GM19397 (cell line): Measurements from ENCODE around the gene HDGF.

Source experiments
- ATAC-seq: cut with Tn5 transposase; IDR thresholded peaks from one replicate; pipeline ENCODE4 v1.9.1; 2021; ENCODE audit warnings: mild to moderate bottlenecking, moderate library complexity; ENCODE audit not compliant: unreplicated experiment

Gene HDGF

DNA sequence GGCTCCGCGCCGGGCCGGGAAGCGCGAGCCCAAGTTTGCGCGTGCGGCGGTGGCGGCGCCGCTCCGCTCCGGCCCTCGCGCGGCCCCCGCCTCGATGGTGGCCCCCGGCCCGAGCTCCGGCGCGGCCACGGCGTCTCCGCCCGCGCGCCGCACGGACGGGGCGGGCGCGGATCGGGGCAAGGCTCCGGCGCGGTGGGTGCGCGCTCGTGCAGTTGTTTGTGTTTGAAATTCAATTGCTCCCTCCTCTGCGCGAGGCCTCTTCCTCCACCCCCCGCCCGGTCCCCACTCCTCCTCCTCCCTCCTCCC lies at the start of gene HDGF:
TSS of gene HDGF (minus strand) at position 225 of the 306 bp plus-strand sequence. CDS start 246 bp downstream, outside the sequence.
- ATAC-seq, result no peak

DNA sequence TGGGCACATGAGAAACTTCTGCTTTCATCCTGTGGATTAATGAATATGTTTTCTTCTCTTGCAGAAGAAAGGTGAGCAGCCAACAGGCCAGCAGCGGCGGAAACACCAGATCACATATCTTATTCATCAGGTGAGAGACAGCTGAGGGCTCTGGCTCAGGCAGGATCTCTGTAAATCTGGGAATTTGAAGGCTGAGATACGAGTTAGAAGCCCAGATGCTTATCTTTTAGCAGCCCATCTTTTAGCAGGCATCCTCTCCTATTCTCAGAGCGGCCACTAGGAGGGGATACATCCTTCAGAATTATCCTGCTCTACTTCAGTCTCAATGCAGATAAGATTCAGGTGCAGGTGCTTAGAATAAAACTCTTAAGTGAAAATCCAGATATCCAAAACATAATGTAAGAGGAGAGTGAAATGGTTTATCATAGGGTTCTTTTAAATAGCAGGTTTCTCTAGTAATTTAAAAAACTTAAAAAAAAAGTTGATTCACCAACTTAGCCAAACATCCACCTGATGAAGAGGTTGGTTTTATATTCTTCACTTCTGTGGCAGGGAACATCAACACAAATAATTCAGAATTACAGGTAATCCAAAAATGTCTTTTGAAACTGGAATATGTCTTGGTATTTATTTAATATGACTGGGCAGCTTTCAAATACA lies 45.9 kb upstream of the HDGF start:
- ATAC-seq, result no peak

DNA sequence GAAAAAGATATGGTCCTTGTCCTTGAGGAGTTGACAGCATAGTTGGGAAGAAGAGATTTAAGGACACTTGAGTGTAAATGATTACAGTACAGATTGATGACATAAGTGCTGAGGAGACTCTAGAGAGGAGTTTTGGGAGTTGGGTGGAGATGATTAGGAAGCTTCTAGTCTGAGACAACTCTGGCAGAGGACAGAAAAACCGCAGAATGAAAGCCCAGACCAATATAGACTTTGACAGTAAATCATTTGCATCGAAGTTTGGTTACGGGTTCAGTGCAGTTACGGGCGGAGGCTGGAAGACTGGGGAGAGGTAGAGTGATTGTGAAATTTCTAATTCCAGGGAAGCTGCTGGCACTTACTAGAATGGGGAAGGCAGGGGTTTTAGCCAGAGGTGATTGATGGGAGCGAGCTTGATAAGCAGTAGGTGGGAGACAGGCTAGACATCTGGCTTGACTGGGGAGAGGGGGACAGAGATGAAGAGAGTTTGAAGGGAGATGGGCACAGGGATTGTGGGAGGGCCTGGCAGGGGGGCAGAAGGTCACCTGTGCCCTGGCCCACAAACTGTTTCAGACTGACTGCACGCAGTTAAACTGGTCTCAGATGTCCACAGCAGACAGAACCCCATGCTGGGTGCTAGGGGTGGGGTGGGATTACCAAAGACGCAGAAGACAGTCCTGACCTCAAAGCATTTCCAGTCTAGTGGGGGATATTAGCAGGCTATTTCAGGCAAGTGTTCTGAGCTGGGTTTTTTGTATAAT lies 45.0 kb upstream of the HDGF start:
- no peak for ATAC-seq

DNA sequence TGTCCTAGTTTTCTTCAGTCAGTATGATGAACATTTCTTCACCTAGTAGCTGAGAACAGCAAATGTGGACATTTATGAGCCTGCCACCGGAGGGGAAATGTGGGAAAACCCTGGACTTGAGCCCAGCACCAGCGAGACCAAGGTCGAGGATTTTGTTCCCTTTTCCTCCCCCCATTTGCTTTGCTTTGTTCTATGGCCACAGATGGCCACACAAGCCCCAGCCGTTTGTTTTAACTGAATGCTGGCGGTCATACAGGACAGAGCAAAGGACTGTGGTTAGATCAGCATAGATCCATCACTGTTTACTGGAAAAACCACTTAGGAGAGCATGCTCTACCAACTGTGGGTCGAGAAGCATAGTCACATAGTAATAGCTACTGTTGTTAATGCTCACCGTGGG lies 44.3 kb upstream of the HDGF start:
- ATAC-seq, result no peak

DNA sequence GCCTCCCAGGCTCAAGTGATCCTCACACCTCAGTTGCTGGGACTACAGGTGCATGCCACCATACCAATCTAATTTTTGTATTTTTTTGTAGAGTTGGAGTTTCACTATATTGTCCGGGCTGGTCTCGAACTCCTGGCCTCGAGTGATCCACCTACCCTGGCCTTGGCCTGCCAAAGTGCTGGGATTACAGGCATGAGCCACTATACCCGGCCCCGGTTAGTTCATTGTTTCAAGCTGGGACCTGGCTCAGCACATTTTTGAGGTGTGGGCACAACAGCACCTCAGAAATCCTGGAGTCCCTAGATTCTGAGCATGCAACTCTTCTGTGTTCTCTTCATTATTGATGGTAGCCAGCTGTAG lies 43.9 kb upstream of the HDGF start:
- ATAC-seq, result no peak

DNA sequence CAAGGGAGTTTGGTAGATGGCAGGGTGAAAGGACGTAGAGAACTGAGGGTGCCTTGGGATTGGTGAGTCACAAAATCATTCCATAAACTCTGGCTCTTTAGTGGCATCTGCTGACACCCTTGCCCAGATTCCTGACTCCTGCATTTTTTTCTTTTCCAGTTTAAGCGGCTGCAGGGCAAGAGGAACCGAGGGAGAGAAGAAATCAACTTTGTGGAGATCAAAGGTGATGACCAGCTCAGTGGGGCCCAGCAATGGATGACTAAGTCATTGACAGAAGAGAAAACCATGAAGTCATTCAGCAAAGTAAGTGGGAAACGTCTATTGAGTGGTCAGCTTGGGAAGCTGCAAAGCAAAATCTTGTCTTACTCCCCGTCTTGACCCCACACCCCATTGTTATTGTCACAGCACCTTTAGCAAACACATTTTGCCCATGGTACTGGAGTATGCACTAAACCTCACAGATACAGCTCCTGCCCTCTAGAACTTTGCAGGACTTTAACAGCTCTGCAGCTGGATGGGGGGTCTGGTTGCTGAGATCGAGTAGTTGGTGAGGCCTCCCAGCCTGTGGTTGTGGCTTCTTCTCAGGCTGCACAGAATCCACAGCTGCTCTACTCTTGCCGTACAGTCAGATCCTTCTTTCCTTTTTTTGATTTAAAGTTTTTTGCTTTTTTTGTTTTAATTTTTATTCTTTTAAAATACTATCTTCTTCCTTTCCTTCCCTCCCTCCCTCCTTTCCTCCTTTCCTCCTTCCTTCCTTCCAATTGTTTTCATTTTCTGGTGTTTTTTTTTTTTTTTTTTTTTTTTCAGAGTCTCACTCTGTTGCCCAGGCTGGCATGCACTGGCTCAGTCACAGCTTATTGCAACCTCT lies 43.3 kb upstream of the HDGF start:
- no peak for ATAC-seq

DNA sequence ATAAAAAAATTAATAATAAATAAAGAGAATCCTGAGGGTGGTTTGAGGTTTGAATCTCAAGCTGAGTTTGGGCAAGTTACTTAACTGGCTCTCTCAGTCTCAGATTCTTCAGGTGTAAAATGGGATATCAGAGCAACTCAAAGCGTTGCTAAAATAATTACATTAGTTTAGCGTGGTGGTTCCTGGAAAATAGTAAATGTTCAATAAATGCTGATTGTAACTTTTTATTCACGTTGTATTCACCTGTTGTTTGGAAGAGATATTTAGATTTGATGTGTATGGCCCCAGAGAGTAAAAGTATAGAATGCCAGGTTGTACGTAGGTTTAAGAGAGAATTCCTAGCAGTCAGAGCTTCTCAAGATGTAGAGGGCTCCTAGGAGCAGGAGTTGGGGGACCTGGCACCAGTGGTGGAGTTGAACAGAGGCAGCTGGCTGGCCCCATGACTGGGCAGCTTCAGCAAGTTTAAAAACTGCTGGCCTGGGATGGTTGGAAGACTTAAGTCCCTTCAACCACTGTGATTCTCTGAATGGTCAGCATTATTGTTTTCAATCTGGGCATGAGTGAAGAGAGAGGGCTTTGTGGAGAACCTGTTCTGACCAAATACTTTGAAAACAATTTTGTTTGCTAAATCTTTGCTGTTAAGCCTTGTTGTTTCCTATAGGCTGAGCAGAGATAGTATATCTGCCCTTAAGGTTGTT lies 38.3 kb upstream of the HDGF start:
- no peak for ATAC-seq

DNA sequence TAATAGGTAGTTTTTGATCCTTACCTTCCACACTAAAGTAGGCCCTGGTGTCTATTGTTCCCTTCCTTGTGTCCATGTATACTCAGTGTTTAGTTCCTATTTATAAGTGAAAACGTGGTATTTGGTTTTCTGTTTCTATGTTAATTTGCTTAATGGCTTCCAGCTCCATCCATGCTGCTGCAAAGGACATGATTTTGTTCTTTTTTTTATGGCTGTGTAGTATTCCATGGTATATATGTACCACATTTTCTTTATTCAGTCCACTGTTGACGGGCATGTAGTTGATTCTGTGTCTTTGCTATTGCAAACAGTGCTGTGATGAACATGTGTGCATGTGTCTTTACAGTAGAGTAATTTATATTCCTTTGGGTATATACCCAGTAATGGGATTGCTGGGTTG lies 36.7 kb upstream of the HDGF start:
- ATAC-seq, result no peak

DNA sequence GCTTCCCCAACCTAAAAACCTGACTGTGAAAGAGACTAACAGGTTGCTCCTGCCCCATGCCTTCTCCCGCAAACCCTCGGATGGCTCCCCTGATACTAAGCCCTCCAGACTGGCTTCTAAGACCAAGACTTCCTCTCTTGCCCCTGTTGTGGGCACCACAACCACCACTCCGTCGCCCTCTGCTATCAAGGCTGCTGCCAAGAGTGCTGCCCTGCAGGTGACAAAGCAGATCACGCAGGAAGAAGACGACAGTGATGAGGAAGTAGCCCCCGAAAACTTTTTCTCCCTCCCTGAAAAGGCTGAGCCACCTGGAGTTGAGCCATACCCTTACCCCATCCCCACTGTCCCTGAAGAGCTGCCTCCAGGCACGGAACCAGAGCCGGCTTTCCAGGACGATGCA lies 35.2 kb upstream of the HDGF start:
- no peak for ATAC-seq

DNA sequence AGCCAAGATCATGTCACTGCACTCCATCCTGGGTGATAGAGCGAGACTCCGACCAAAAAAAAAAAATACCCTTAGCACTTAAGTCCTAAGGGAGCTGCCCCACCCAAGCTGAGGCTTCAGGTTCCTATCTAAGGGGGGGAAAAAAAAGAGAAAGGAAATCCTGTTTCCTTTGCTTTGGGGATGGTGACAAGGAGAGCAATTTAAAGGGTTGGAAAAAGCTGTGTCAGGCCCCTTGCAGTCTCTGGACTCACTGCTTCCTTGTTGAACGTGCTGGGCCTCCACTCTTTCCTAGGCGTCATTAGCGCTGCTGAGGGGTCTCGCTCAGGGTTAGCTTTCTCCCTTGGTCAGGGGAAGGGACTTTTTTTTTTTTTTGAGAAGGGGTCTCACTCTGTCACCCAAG lies 34.0 kb upstream of the HDGF start:
- no peak for ATAC-seq

DNA sequence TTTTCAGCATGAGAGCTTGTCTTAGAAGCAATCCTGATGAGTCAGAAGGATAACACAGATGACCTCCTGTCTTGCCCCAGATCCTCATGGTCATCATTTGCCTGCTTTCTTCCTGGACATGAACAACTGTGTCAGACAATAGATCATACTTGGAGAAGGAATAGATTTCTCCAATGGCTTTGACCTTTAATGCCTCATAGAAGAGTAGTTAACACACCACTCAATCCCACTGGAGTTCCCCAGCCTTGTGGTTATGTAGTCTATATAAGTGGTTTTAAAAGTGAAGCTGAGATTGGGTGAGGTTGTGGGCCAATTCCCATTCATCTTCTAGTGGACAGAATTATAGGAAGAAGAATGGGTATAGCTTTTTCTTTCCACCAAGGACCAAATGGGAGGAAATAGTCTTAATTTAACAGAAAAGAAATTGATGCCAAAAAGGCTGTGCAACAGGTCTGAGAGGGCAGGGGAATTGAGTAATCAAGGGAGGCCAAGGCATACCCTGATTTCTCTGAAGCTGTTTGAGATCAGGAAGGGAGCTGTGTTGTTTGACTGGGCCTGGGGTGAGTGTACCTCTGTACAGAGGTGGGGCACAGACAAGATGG lies 30.2 kb upstream of the HDGF start:
- ATAC-seq, result no peak

DNA sequence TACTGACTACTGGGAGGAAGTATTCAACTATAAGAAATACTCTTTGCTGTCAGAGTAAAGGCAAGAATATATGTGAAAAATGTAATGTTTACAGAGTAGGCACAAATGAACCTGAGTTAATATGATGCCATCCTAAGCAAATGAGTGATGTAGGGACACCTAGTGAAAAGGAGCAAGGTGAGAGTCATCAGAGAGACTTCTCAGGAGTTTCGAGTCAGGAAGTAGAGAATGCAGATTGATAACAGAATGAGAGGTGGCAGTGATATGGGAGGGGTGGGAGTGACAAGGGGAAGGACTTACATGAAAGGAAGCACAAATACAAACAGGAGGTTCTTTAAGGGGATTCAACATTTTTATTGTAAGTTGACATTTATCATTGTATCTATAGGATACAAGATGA lies 26.1 kb upstream of the HDGF start:
- ATAC-seq, result no peak

DNA sequence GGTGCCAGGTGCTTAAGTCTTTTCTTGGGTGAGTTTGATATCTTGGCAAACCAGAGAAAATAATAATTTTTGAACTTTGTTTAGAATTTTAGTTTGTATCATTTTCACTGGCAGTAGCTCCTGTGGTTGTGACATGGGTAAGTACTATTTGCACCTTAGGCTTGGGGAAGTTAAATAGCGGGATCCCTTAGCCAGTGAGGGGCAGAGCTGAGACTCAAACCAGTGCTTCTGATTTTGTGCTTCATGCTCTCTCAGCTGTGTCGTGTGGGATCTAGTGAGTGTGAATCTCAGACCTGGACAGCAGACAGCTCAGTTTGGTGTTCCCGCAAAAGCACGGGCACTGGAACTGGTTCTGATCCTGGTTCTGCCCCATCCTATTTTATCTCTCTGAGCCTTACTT lies 25.5 kb upstream of the HDGF start:
- ATAC-seq, result no peak

DNA sequence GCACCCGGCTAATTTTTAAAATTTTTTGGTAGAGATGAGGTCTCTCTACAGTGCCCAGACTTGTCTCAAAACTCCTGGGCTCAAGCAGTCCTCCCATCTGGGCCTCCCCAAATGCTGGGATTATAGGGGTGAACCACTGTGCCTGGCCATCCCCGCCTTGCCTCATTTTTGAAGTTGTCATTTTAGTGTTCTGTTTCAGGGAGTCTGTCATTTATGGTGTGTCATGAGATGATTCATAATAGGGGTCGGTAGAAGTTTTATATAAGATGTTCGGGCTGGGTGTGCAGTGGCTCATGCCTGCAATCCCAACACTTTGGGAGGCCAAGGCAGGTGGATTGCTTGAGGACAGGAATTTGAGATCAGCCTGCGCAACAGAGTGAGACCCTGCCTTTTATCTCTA lies 24.3 kb upstream of the HDGF start:
- no peak for ATAC-seq

DNA sequence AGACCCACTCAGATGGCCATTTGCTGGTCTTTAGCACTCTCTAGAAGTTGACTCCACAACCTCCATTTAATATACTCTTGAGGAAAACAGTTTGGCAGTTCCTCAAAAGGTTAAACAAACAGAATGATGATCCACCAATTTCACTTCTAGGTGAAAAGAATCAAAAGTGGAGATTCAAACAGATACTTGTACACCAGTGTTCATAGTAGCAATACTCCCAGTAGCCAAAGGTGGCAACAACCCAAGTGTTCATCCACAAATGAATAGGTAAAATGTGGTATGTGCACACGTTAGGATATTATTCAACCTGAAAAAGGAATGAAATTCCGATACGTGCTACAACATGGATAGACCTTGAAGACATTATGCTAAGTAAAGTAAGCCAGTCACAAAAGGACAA lies 22.1 kb upstream of the HDGF start:
- ATAC-seq, result no peak

DNA sequence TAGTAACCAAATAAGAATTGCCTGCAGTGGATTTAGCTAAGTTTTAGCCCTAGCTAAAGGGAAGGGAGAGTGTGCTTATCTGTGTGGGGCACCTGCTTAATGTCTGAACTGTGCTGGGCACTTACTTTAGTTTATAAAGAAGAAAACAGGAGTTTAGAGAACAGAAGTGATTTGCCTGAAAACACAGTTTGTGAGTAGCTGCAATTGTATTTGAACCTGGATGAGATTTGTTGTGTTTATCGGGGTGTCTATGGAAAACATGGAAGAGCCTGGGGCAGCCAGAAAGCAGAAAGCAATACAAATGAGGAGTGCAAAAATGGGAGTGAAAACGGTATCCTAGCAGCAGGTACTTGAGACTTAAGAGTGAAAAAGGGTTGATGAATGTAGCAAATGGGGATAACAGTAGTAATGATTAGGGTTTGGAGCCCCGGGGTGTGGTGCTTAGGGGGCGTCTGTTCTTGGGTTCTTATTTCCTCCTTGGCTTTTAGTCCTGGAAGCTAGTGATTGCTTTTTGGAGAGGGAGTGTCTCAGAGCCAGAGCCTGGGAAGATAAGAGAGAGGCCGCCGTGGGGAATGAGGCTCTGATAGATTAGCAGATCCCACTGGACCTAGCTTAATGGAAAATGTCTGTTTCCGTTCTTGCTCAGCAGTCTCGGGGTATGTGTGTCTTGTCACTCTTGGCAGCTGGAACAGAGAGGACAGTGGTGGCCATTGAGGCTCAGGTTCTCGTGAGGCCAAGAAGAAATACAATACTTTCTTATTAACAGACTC lies 21.4 kb upstream of the HDGF start:
- no peak for ATAC-seq

DNA sequence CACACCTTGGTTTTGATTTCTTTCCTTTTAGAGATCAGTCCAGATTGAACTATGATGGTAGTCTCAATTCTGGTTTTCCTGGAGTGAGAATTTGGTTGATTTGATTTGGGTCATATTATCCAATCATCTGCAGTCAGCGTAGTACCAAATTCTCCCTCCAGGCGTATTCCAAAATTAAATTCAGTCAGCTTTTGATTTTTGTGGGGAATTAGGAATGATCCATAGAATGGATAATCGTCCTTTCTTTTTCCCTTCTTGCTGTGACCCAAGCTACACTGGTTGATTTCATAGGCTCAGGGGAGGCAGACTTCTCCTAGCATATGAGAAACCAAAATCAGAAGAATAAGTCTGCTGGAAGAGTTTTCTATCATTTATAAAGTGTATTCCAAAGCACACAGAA lies 20.7 kb upstream of the HDGF start:
- ATAC-seq, result no peak

DNA sequence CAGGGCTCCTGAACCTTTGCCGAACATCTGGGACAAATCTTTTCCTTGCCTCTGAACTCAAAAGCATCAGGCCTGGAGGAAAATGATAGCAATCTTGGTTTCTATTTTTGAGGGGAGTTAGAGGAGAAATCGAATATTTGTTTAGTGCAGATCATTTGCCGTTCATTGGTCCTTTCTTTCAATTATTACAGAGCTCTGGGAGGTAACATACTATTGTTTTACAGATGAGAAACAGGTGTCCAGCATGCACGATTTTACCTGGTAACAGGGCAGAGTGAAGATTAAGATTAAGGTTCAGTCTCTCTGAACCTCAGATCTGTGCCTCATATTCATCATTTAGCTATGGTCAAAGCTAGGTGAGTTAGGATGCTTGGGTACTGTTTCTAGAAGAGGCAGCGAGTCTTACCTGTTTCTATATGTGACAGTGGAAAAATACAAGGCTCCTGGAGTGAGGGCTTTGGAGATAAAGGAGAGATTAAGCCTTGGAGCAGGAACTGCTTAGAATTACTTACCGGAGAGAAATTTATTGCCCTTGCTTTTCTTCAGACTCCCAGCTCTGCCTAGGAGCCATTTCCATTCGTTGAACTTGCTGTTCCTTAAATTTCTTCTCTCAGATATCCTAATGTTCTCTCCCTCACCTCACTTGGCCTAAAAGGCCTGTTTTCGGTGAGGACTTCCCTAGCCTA lies 17.3 kb upstream of the HDGF start:
- ATAC-seq, result no peak

DNA sequence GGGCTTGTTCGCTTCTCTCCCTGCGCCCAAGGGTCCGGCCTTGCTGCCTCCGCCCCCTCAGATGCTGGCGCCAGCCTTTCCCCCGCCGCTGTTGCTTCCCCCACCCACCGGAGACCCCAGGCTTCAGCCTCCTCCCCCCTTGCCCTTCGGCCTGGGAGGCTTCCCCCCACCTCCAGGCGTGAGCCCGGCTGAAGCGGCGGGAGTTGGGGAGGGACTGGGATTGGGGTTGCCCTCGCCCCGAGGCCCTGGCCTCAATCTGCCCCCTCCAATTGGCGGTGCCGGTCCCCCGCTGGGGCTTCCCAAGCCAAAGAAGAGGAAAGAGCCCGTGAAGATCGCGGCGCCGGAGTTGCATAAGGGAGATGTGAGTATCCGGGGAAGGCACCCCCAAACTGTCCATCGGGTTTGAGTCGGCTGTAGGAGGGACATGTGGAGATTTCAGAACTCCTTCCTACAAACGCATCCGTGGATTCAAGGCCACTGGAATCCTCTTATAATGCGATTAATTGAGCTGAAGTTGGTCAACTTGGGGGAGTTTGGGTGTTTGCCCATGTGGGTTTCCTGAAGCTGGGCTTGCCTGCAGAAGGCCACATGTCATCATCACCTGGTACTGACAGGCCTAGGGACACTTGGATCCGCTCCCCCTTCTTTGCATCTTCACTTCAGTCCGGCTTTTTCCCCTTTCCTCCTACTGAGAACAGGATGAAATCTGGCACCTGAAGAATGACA lies 16.6 kb upstream of the HDGF start:
- peak; percentile 1 for ATAC-seq
